ENCODE data around the gene CIBAR2. TPM values are rescaled to one million over a fixed set of nuclear protein-coding genes. Genes with fewer than 3 reads are reported as not detected.

Gene CIBAR2
- total and polyA plus RNA-seq, 2 experiments from 2014 or later, result not detected

GRCh38 chr16:85138825-85139627 lies 26.8 kb upstream of the CIBAR2 start (continued):
- no peak for TF ChIP-seq ZNF462 (CRISPR knock-in tag; IDR thresholded peaks at IDR 0.05)

GRCh38 chr16:85138073-85138824 lies 26.0 kb upstream of the CIBAR2 start:
- no peaks in the 10 kb centered on the region for H3K79me2 ChIP-seq (replicated peaks; ENCODE audit: insufficient read depth)
- Mint-ChIP-seq H3K27me3 (ENCODE audit: insufficient read depth, low read depth, poor library complexity) (peaks cover 26% of the 10 kb centered on the region), H3K9me3 (peaks cover 2% of the 10 kb centered on the region; the same call in 2 of the 3 replicates), H3K36me3 (ENCODE audit: low read depth) (no peaks in the 10 kb centered on the region), H3K27ac (no peak overlapping the region), H3K4me1 (peaks cover 26% of the 10 kb centered on the region), H3K4me3 (no peak overlapping the region)
- no peaks in the 10 kb centered on the region for H3F3A ChIP-seq (replicated peaks; ENCODE audit: low read depth)
- ATAC-seq, result no peak
- no peak overlapping the region for H3K4me2 ChIP-seq
- H2AFZ ChIP-seq, result no peak overlapping the region
- no peak overlapping the region for H3K4me3 ChIP-seq
- H3K27ac ChIP-seq (ENCODE audit: low read depth), result no peak overlapping the region
- no peaks in the 10 kb centered on the region for H4K20me1 ChIP-seq (replicated peaks; ENCODE audit: insufficient read depth)
- peaks cover 7% of the 10 kb centered on the region; the same call in 1 of the 2 replicates for H3K4me1 ChIP-seq (ENCODE audit: insufficient read depth)
- DNase-seq (ENCODE audit: low spot score), result no peak
- H3K27me3 ChIP-seq (ENCODE audit: insufficient read depth), result no peaks in the 10 kb centered on the region
- no peaks in the 10 kb centered on the region for H3K36me3 ChIP-seq (ENCODE audit: insufficient read depth)
- H3K9me2 ChIP-seq (ENCODE audit: insufficient read depth), result no peaks in the 10 kb centered on the region
- no peak for TF ChIP-seq CREB1 (CRISPR knock-in tag; IDR thresholded peaks at IDR 0.05; ENCODE audit: low read depth)
- no peak for TF ChIP-seq STAT1 (IDR thresholded peaks at IDR 0.05; ENCODE audit: unreplicated experiment)
- TF ChIP-seq ZNF462 (CRISPR knock-in tag; IDR thresholded peaks at IDR 0.05), result no peak
- no peak for TF ChIP-seq EZH2phosphoT487 (IDR thresholded peaks at IDR 0.05; ENCODE audit: unreplicated experiment)
